ENCODE data around the gene CYFIP1. TPM values are rescaled to one million over a fixed set of nuclear protein-coding genes. Genes with fewer than 3 reads are reported as not detected.
A peak's percentile ranks its signal among the peaks of the same experiment; 100 is the strongest.
"Not testable (repeated sequence)": the region's sequence is repeated elsewhere in the genome, so short reads cannot be mapped to it uniquely, and the experiment has no call there.

The CYFIP1 gene
- total RNA-seq, 1 donor, result 107 TPM

DNA sequence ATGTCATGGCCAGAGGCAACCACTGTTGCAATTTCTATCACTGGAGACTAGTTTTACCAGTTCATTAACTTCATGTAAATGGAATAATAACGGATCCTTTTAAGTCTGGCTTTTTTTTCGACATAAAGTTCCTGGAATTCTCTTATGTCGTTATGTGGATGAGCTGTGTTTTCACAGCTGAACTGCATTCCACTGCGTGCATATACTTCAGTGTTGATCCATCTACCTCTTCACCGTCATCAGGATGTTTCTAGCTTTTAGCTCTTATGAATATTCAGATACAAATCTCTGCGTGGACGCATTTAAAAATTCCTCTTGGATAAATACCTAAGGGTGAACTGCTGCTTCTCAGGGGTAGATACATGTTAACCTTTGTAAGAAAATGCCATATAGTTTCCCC is 15.6 kb upstream of the CYFIP1 start:
- Histone ChIP-seq H3K27me3 (ENCODE audit: insufficient read depth, low read length) (no peaks in the 10 kb centered on the region), H3K4me3 (ENCODE audit: insufficient read depth, low read length) (no peak overlapping the region), H3K36me3 (ENCODE audit: insufficient read depth, low read length) (peaks cover 20% of the 10 kb centered on the region), H4K20me1 (ENCODE audit: insufficient read depth, low read length) (no peaks in the 10 kb centered on the region), H2AFZ (ENCODE audit: low read length) (no peak overlapping the region), H3K4me1 (ENCODE audit: insufficient read depth, low read length) (peaks cover 6% of the 10 kb centered on the region), H3K9me3 (ENCODE audit: low read depth, low read length) (no peaks in the 10 kb centered on the region), H3K27ac (ENCODE audit: low read depth, low read length) (no peak overlapping the region), H3K4me2 (ENCODE audit: insufficient read depth, low read length) (no peak overlapping the region), H3K79me2 (ENCODE audit: insufficient read depth, low read length) (no peaks in the 10 kb centered on the region)
- TF ChIP-seq, protein P1, sequence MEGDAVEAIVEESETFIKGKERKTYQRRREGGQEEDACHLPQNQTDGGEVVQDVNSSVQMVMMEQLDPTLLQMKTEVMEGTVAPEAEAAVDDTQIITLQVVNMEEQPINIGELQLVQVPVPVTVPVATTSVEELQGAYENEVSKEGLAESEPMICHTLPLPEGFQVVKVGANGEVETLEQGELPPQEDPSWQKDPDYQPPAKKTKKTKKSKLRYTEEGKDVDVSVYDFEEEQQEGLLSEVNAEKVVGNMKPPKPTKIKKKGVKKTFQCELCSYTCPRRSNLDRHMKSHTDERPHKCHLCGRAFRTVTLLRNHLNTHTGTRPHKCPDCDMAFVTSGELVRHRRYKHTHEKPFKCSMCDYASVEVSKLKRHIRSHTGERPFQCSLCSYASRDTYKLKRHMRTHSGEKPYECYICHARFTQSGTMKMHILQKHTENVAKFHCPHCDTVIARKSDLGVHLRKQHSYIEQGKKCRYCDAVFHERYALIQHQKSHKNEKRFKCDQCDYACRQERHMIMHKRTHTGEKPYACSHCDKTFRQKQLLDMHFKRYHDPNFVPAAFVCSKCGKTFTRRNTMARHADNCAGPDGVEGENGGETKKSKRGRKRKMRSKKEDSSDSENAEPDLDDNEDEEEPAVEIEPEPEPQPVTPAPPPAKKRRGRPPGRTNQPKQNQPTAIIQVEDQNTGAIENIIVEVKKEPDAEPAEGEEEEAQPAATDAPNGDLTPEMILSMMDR (IDR thresholded peaks at IDR 0.05; ENCODE audit: extremely low read depth, low read depth, low read length), result no peak
- no peak for DNase-seq (ENCODE audit: insufficient read length, low spot score, missing footprints)

DNA sequence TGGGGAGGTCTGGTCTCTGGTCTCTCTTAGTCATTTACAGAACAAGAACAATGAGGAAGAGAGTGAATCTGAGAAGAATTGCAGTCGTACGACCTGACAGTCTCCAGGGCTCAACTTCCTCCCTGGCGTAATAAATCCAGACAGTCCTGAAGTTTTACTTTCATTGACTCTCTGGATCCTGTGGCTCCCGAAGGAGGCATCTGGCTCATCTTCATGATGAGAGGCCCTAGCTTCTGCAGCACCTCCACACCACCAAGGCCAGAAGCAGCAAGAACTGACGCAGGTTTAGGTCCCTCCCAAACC is 11.8 kb upstream of the CYFIP1 start:
- peaks cover 6% of the 10 kb centered on the region for H3K4me1 ChIP-seq (ENCODE audit: insufficient read depth, low read length)
- no peak overlapping the region for H3K4me2 ChIP-seq (ENCODE audit: insufficient read depth, low read length)
- H3K36me3 ChIP-seq (ENCODE audit: insufficient read depth, low read length), result peaks cover 7% of the 10 kb centered on the region
- H2AFZ ChIP-seq (ENCODE audit: low read length), result no peak overlapping the region
- no peak overlapping the region for H3K4me3 ChIP-seq (ENCODE audit: insufficient read depth, low read length)
- TF ChIP-seq, protein P1 (IDR thresholded peaks at IDR 0.05; ENCODE audit: extremely low read depth, low read depth, low read length), result no peak
- no peaks in the 10 kb centered on the region for H3K79me2 ChIP-seq (ENCODE audit: insufficient read depth, low read length)
- H4K20me1 ChIP-seq (ENCODE audit: insufficient read depth, low read length), result no peaks in the 10 kb centered on the region
- DNase-seq (ENCODE audit: insufficient read length, low spot score, missing footprints), result no peak
- no peak overlapping the region for H3K27ac ChIP-seq (ENCODE audit: low read depth, low read length)
- H3K27me3 ChIP-seq (ENCODE audit: insufficient read depth, low read length), result no peaks in the 10 kb centered on the region
- no peaks in the 10 kb centered on the region for H3K9me3 ChIP-seq (ENCODE audit: low read depth, low read length)

DNA sequence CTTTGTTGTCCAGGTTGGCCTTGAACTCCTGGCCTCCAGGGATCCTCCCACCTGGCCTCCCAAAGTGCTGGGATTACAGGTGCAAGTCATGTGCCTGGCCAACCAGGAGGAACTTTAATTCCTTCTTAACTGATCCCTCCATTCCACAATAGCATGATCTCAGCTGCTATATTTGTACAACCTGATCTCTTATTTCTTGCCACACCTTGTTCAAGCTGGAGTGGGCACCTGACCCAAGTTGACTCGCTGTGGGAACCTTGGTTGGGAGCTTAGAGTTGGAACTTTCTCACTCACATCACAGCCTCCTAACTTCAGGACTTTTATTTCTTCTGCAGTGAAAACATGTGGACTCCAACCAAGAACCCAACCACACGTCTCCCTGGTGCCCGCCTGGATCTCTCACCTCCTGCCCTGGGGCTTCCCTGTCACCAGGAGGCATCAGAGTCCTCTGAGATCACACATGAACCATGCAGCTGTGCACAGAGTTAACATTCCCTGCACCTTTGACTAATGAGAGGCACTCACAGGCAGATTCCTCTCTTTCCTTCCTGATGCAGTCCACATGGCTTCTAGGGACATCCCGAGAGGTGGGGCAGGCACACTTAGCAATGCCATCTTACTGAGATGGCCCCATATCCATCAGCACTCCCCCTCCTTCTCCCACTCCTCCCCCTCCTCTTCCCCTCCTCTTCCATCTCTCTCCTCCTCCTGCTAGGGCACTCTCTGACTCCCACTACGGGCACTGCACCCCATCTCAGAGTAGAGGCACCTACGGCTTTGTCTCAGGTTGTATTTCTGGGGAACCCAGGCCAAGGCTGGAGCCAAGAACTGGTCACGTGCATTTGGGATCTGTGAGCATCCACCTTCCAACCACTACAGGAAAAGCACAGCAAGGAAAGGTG is 9.7 kb upstream of the CYFIP1 start:
- no peaks in the 10 kb centered on the region for H4K20me1 ChIP-seq (ENCODE audit: insufficient read depth, low read length)
- no peaks in the 10 kb centered on the region for H3K27me3 ChIP-seq (ENCODE audit: insufficient read depth, low read length)
- peaks cover 6% of the 10 kb centered on the region for H3K4me1 ChIP-seq (ENCODE audit: insufficient read depth, low read length)
- H2AFZ ChIP-seq (ENCODE audit: low read length), result no peak overlapping the region
- peaks cover 7% of the 10 kb centered on the region for H3K36me3 ChIP-seq (ENCODE audit: insufficient read depth, low read length)
- no peaks in the 10 kb centered on the region for H3K9me3 ChIP-seq (ENCODE audit: low read depth, low read length)
- no peak overlapping the region for H3K4me3 ChIP-seq (ENCODE audit: insufficient read depth, low read length)
- TF ChIP-seq, protein P1 (IDR thresholded peaks at IDR 0.05; ENCODE audit: extremely low read depth, low read depth, low read length), result peak; percentile 8
- no peak overlapping the region for H3K4me2 ChIP-seq (ENCODE audit: insufficient read depth, low read length)
- H3K27ac ChIP-seq (ENCODE audit: low read depth, low read length), result no peak overlapping the region
- no peak for DNase-seq (ENCODE audit: insufficient read length, low spot score, missing footprints)
- no peaks in the 10 kb centered on the region for H3K79me2 ChIP-seq (ENCODE audit: insufficient read depth, low read length)

DNA sequence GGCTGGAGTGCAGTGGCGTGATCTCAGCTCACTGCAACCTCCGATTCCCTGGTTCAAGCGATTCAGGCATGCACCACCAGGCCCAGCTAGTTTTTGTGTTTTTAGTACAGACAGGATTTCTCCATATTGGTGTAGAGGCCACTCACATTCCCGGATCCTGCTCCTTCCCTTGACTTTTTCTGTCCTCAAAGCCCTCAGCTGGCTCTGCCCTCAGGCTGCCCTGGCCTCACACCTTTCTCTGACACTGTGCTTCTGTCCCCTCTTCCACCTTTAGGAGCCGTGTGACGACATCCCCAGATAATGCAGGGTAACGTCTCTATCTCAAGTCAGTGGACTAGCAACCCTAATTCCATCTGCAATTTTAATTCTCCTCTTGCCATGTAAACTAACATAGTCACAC is 8.6 kb upstream of the CYFIP1 start:
- Histone ChIP-seq H2AFZ (ENCODE audit: low read length) (no peak overlapping the region), H4K20me1 (ENCODE audit: insufficient read depth, low read length) (no peaks in the 10 kb centered on the region), H3K27me3 (ENCODE audit: insufficient read depth, low read length) (no peaks in the 10 kb centered on the region), H3K4me2 (ENCODE audit: insufficient read depth, low read length) (no peak overlapping the region), H3K4me3 (ENCODE audit: insufficient read depth, low read length) (no peak overlapping the region), H3K4me1 (ENCODE audit: insufficient read depth, low read length) (peaks cover 6% of the 10 kb centered on the region), H3K36me3 (ENCODE audit: insufficient read depth, low read length) (no peaks in the 10 kb centered on the region), H3K9me3 (ENCODE audit: low read depth, low read length) (no peaks in the 10 kb centered on the region), H3K27ac (ENCODE audit: low read depth, low read length) (no peak overlapping the region), H3K79me2 (ENCODE audit: insufficient read depth, low read length) (no peaks in the 10 kb centered on the region)
- no peak for DNase-seq (ENCODE audit: insufficient read length, low spot score, missing footprints)
- TF ChIP-seq, protein P1 (IDR thresholded peaks at IDR 0.05; ENCODE audit: extremely low read depth, low read depth, low read length), result no peak

DNA sequence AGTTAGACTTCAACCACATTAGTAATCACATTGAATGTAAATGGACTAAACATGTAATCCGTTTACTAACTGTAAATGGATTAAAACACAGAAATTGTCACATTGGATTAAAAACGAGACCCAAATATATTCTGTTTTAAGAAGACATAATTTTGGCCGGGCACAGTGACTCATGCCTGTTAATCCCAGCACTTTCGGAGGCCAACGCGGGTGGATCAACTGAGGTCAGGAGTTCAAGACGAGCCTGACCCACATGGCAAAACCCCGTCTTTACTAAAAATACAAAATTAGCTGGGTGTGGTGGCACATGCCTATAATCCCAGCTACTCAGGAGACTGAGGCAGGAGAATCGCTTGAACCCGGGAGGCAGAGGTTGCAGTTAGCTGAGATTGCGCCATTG is 1.8 kb upstream of the CYFIP1 start:
- H3K4me1 ChIP-seq (ENCODE audit: insufficient read depth, low read length); H3K27me3 ChIP-seq (ENCODE audit: insufficient read depth, low read length); H3K4me3 ChIP-seq (ENCODE audit: insufficient read depth, low read length); DNase-seq (ENCODE audit: insufficient read length, low spot score, missing footprints); H2AFZ ChIP-seq (ENCODE audit: low read length); H3K9me3 ChIP-seq (ENCODE audit: low read depth, low read length); H3K27ac ChIP-seq (ENCODE audit: low read depth, low read length); H3K4me2 ChIP-seq (ENCODE audit: insufficient read depth, low read length); H3K36me3 ChIP-seq (ENCODE audit: insufficient read depth, low read length): not testable (repeated sequence)
- Histone ChIP-seq H3K79me2 (ENCODE audit: insufficient read depth, low read length) (peaks cover 28% of the 10 kb centered on the region), H4K20me1 (ENCODE audit: insufficient read depth, low read length) (peaks cover 26% of the 10 kb centered on the region)

Measured in osteoblast (primary cell).